Measurements from ENCODE around the gene CRISP1. TPM values are rescaled to one million over a fixed set of nuclear protein-coding genes. Genes with fewer than 3 reads are reported as not detected.

Gene CRISP1
- polyA plus RNA-seq, 1 of the 3 experiments (the other 2 are of a cell fraction) = not detected

DNA sequence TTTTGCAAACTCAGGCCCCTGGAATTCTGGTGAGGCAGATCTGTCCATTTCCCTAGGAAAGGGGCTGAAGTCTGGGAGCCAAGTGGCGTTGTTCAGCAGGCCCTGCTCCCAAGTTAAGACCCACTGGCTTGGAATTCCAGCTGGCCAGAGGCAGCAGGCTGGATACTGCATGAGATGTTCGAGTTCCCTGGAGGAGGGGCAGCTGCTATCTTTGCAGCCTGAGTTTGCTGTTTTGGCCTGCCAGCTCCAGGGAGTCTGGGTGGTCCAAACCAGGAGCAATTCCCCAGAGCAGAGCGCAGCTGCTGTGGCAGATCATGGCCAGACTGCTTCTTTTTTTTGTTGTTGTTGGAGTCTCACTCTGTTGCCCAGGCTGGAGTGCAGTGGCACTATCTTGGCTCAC, 61.1 kb downstream of the CRISP1 start:
- H3K9me2 ChIP-seq = no peaks in the 10 kb centered on the region; the same call in 1 of the 2 replicates
- no peak overlapping the region for H3K4me2 ChIP-seq
- no peaks in the 10 kb centered on the region for H3K27me3 ChIP-seq (ENCODE audit: insufficient read depth)
- no peaks in the 10 kb centered on the region for H3K36me3 ChIP-seq (replicated peaks in 1 of 2; ENCODE audit: control insufficient read depth in 1 of 2, insufficient read depth in 2 of 2, low read length in 1 of 2)
- CTCF ChIA-PET = no interaction called here
- H3K4me3 ChIP-seq (ENCODE audit: low read depth in 2 of 2, low read length in 1 of 2) = no peak overlapping the region
- no peaks in the 10 kb centered on the region for H4K20me1 ChIP-seq (ENCODE audit: insufficient read depth)
- TF ChIP-seq RFX5 (IDR thresholded peaks at IDR 0.05; ENCODE audit: low read length) (no peak), ZBTB33 (IDR thresholded peaks at IDR 0.05; ENCODE audit: borderline replicate concordance, low read depth) (no peak), POLR2AphosphoS5 (IDR thresholded peaks at IDR 0.05; ENCODE audit: low read depth, low read length) (no peak), GATA2 (CRISPR knock-in tag; IDR thresholded peaks at IDR 0.05) (no peak), SIN3A (IDR thresholded peaks at IDR 0.05; ENCODE audit: borderline replicate concordance, low read depth, low read length) (no peak), SMC3 (IDR thresholded peaks at IDR 0.05; ENCODE audit: low read depth, low read length) (no peak)
- no peaks in the 10 kb centered on the region for H3K9me3 ChIP-seq
- no peak for DNase-seq
- H3K9ac ChIP-seq = no peak overlapping the region
- no peak overlapping the region for H2AFZ ChIP-seq (ENCODE audit: low read depth)
- WGBS (ENCODE audit: low lambda C conversion rate) = 13% methylated on average over 2 of the region's 3 CpGs
- POLR2A ChIA-PET = no interaction called here
- no peaks in the 10 kb centered on the region for H3F3A ChIP-seq (replicated peaks; ENCODE audit: insufficient read depth)
- H3K27ac ChIP-seq (ENCODE audit: low read depth in 2 of 2, low read length in 1 of 2) = no peak overlapping the region
- no peaks in the 10 kb centered on the region for H3K4me1 ChIP-seq (ENCODE audit: control insufficient read depth in 1 of 2, insufficient read depth in 2 of 2, low read depth in 1 of 2, low read length in 1 of 2)
- no peaks in the 10 kb centered on the region for H3K79me2 ChIP-seq (ENCODE audit: insufficient read depth)

DNA sequence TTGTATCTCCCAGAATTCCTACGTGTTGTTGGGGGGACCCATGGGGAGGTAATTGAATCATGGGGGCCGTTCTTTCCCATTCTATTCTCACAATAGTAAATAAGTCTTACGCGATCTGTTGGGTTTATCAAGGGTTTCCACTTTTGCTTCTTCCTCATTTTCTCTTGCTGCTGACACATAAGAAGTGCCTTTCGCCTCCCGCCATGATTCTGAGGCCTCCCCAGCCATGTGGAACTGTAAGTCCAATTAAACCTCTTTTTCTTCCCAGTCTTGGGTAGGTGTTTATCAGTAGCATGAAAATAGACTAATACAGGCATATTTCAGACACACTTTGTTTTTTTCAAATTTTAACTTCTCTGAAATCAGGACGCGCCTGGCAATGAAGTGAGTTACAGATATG, 64.8 kb downstream of the CRISP1 start:
- Histone ChIP-seq H3K9me2 (no peaks in the 10 kb centered on the region), H2AFZ (ENCODE audit: low read depth) (no peak overlapping the region), H3K4me2 (no peak overlapping the region), H3K4me3 (ENCODE audit: low read depth in 2 of 2, low read length in 1 of 2) (no peak overlapping the region), H4K20me1 (ENCODE audit: insufficient read depth) (no peaks in the 10 kb centered on the region), H3K4me1 (ENCODE audit: control insufficient read depth in 1 of 2, insufficient read depth in 2 of 2, low read depth in 1 of 2, low read length in 1 of 2) (no peaks in the 10 kb centered on the region), H3K36me3 (replicated peaks in 1 of 2; ENCODE audit: control insufficient read depth in 1 of 2, insufficient read depth in 2 of 2, low read length in 1 of 2) (no peaks in the 10 kb centered on the region), H3K9me3 (no peaks in the 10 kb centered on the region), H3K27ac (ENCODE audit: low read depth in 2 of 2, low read length in 1 of 2) (no peak overlapping the region), H3K9ac (no peak overlapping the region), H3F3A (replicated peaks; ENCODE audit: insufficient read depth) (no peaks in the 10 kb centered on the region), H3K79me2 (ENCODE audit: insufficient read depth) (no peaks in the 10 kb centered on the region), H3K27me3 (ENCODE audit: insufficient read depth) (no peaks in the 10 kb centered on the region)
- DNase-seq = no peak
- CTCF ChIA-PET = no interaction called here
- POLR2A ChIA-PET = no interaction called here
- TF ChIP-seq CHD2 (IDR thresholded peaks at IDR 0.05; ENCODE audit: low read length, partially characterized antibody) (no peak), POLR2AphosphoS5 (IDR thresholded peaks at IDR 0.05; ENCODE audit: low read depth, low read length) (no peak), MXI1 (IDR thresholded peaks at IDR 0.05; ENCODE audit: low read depth, low read length) (no peak), TEAD4 (IDR thresholded peaks at IDR 0.05; ENCODE audit: borderline replicate concordance, insufficient read depth) (no peak), FOXM1 (IDR thresholded peaks at IDR 0.05; ENCODE audit: low read depth) (no peak), RFX5 (IDR thresholded peaks at IDR 0.05; ENCODE audit: low read length) (no peak), USF1 (IDR thresholded peaks at IDR 0.05; ENCODE audit: borderline replicate concordance, low read depth) (no peak), MEF2A (IDR thresholded peaks at IDR 0.05; ENCODE audit: borderline replicate concordance, low read depth) (no peak), TAF1 (IDR thresholded peaks at IDR 0.05; ENCODE audit: borderline replicate concordance, low read depth, low read length) (no peak), SMC3 (IDR thresholded peaks at IDR 0.05; ENCODE audit: low read depth, low read length) (no peak), RCOR1 (IDR thresholded peaks at IDR 0.05; ENCODE audit: low read length) (no peak), USF2 (IDR thresholded peaks at IDR 0.05; ENCODE audit: borderline replicate concordance, low read depth, low read length) (no peak), FOSL2 (IDR thresholded peaks at IDR 0.05; ENCODE audit: borderline replicate concordance, low read depth) (no peak), RXRA (IDR thresholded peaks at IDR 0.05; ENCODE audit: borderline replicate concordance, low read depth) (no peak), JUND (IDR thresholded peaks at IDR 0.05) (no peak), PBX3 (IDR thresholded peaks at IDR 0.05) (no peak), RAD21 (IDR thresholded peaks at IDR 0.05; ENCODE audit: low read length) (no peak), FOXJ3 (CRISPR knock-in tag; IDR thresholded peaks at IDR 0.05) (no peak), ELF1 (IDR thresholded peaks at IDR 0.05) (no peak), SIN3A (IDR thresholded peaks at IDR 0.05; ENCODE audit: borderline replicate concordance, low read depth, low read length) (no peak)
- WGBS (ENCODE audit: low lambda C conversion rate) = 19% methylated on average over 8 of the region's 8 CpGs
